Measurements from ENCODE around the gene PCDHGB7. TPM values are rescaled to one million over a fixed set of nuclear protein-coding genes. Genes with fewer than 3 reads are reported as not detected.
"Not testable (repeated sequence)": the region's sequence is repeated elsewhere in the genome, so short reads cannot be mapped to it uniquely, and the experiment has no call there.

Gene PCDHGB7
- total RNA-seq, 1 donor from 2014 or later, result 45.2 TPM

DNA sequence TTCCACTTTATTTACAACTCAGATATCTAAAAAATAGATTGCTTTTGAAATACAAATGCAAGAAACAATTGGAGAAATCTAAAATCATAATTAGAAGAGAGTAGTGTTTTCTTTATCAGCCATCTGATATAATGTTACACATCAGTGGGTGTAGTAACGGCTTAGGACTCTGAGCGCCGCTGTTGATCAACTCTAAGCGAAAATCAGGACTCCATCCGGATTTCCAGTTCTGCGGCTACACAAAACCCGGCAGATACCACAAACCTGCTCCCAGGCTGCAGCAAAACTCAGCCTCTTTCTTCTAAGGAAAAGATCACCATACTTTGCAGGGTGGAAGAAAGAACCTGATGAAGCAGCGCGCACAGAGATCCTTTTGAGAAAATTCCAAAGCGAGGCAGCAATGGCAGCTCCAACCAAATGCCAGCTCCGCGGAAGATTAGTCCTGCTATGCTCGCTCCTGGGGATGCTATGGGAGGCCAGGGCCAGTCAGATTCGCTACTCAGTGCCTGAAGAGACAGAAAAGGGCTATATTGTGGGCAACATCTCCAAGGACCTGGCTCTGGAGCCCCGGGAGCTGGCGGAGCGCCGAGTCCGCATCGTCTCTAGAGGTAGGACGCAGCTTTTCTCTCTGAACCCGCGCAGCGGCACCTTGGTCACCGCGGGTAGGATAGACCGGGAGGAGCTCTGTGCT, 14.8 kb upstream of the PCDHGB7 start, which contains the start of gene PCDHGA9:
PCDHGA9 (plus strand) TSS at position 226 of the 691 bp plus-strand sequence; CDS start at position 401, 175 bp downstream.
- no peak for DNase-seq (ENCODE audit: low spot score)
- Mint-ChIP-seq H3K27ac (ENCODE audit: unreplicated experiment) (no peak within 1 kb of the TSS), H3K36me3 (ENCODE audit: low read depth, unreplicated experiment) (peaks cover 40% of the 10 kb centered on the region)

DNA sequence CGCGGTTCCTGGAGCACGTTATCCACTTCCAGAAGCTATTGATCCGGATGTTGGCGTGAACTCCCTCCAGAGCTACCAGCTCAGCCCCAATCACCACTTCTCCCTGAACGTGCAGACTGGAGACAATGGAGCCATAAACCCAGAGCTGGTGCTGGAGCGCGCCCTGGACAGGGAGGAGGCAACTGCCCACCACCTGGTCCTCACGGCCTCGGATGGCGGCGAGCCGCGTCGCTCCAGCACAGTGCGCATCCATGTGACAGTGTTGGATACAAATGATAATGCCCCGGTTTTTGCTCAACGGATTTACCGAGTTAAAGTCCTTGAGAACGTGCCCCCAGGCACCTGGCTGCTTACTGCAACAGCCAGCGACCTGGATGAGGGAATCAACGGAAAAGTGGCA, 14.1 kb upstream of the PCDHGB7 start:
- H3K36me3 Mint-ChIP-seq (ENCODE audit: low read depth, unreplicated experiment), result peaks cover 44% of the 10 kb centered on the region

More for the DNA sequence above, 14.8 kb upstream of the PCDHGB7 start, which contains the start of gene PCDHGA9:
- peaks cover 7% of the 10 kb centered on the region for H3K4me1 Mint-ChIP-seq (ENCODE audit: unreplicated experiment)
- peaks cover 2% of the 10 kb centered on the region for H3K27me3 Mint-ChIP-seq (ENCODE audit: unreplicated experiment)
- peak within 1 kb of the TSS; percentile 26 for H3K4me3 Mint-ChIP-seq (ENCODE audit: unreplicated experiment)
- TF ChIP-seq, protein P1, sequence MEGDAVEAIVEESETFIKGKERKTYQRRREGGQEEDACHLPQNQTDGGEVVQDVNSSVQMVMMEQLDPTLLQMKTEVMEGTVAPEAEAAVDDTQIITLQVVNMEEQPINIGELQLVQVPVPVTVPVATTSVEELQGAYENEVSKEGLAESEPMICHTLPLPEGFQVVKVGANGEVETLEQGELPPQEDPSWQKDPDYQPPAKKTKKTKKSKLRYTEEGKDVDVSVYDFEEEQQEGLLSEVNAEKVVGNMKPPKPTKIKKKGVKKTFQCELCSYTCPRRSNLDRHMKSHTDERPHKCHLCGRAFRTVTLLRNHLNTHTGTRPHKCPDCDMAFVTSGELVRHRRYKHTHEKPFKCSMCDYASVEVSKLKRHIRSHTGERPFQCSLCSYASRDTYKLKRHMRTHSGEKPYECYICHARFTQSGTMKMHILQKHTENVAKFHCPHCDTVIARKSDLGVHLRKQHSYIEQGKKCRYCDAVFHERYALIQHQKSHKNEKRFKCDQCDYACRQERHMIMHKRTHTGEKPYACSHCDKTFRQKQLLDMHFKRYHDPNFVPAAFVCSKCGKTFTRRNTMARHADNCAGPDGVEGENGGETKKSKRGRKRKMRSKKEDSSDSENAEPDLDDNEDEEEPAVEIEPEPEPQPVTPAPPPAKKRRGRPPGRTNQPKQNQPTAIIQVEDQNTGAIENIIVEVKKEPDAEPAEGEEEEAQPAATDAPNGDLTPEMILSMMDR (IDR thresholded peaks at IDR 0.05; ENCODE audit: unreplicated experiment), result no peak
- H3K9me3 Mint-ChIP-seq (ENCODE audit: unreplicated experiment), result peaks cover 19% of the 10 kb centered on the region

DNA sequence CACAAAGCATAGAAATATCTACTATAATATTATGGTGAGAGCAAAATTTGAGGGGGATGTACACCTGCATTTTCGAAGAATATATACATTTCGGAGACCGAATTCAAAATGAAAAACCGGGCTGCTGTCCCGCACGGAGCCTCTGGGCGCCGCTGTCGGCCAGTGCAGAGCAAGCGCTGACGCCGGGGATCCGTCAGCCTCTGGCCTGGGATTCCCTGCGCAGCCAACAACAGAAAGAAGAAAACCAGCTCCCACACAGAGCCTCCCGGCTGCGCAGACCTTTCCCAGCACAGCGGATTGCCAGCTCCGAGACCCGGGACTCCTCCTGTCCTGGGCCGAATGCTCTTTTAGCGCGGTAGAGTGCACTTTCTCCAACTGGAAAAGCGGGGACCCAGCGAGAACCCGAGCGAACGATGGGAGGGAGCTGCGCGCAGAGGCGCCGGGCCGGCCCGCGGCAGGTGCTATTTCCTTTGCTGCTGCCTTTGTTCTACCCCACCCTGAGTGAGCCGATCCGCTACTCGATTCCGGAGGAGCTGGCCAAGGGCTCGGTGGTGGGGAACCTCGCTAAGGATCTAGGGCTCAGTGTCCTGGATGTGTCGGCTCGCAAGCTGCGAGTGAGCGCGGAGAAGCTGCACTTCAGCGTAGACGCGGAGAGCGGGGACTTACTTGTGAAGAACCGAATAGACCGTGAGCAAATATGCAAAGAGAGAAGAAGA, 9.5 kb upstream of the PCDHGB7 start, which contains the start of gene PCDHGB6:
PCDHGB6 (plus strand) TSS at position 232 of the 716 bp plus-strand sequence; CDS start at position 414, 182 bp downstream.
- TF ChIP-seq, protein P1 (IDR thresholded peaks at IDR 0.05; ENCODE audit: unreplicated experiment), result peak; percentile 89
- H3K4me1 Mint-ChIP-seq (ENCODE audit: unreplicated experiment), result peaks cover 24% of the 10 kb centered on the region
- H3K9me3 Mint-ChIP-seq (ENCODE audit: unreplicated experiment), result peaks cover 10% of the 10 kb centered on the region
- peaks cover 42% of the 10 kb centered on the region for H3K36me3 Mint-ChIP-seq (ENCODE audit: low read depth, unreplicated experiment)
- H3K4me3 Mint-ChIP-seq (ENCODE audit: unreplicated experiment), result peak within 1 kb of the TSS; percentile 97
- DNase-seq (ENCODE audit: low spot score), result peak; percentile 87
- H3K27ac Mint-ChIP-seq (ENCODE audit: unreplicated experiment), result peak within 1 kb of the TSS; percentile 93
- H3K27me3 Mint-ChIP-seq (ENCODE audit: unreplicated experiment), result not testable (repeated sequence)

More for the DNA sequence above, 14.1 kb upstream of the PCDHGB7 start:
- H3K27me3 Mint-ChIP-seq (ENCODE audit: unreplicated experiment), result peaks cover 2% of the 10 kb centered on the region
- TF ChIP-seq, protein P1 (IDR thresholded peaks at IDR 0.05; ENCODE audit: unreplicated experiment), result no peak
- DNase-seq (ENCODE audit: low spot score), result no peak
- peaks cover 19% of the 10 kb centered on the region for H3K9me3 Mint-ChIP-seq (ENCODE audit: unreplicated experiment)
- peaks cover 8% of the 10 kb centered on the region for H3K4me1 Mint-ChIP-seq (ENCODE audit: unreplicated experiment)
- peak overlapping the region; percentile 26 for H3K4me3 Mint-ChIP-seq (ENCODE audit: unreplicated experiment)
- no peak overlapping the region for H3K27ac Mint-ChIP-seq (ENCODE audit: unreplicated experiment)

DNA sequence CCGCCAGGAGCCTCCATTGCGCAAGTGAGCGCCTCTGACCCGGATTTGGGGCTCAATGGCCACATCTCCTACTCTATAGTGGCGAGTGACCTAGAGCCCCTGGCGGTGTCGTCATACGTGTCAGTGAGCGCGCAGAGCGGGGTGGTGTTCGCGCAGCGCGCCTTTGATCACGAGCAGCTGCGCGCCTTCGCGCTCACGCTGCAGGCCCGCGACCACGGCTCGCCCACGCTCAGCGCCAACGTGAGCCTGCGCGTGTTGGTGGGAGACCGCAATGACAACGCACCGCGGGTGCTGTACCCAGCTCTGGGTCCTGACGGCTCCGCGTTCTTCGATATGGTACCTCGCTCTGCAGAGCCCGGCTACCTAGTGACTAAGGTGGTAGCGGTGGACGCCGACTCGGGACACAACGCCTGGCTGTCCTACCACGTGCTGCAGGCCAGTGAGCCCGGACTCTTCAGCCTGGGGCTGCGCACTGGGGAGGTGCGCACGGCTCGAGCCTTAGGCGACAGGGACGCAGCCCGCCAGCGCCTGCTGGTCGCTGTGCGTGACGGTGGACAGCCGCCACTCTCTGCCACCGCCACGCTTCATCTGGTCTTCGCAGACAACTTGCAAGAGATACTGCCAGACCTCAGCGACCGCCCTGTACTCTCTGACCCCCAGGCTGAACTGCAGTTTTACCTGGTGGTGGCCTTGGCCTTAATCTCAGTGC, 7.7 kb upstream of the PCDHGB7 start:
- peaks cover 38% of the 10 kb centered on the region for H3K4me1 Mint-ChIP-seq (ENCODE audit: unreplicated experiment)
- peaks cover 8% of the 10 kb centered on the region for H3K27me3 Mint-ChIP-seq (ENCODE audit: unreplicated experiment)
- no peak for DNase-seq (ENCODE audit: low spot score)
- H3K36me3 Mint-ChIP-seq (ENCODE audit: low read depth, unreplicated experiment), result peaks cover 48% of the 10 kb centered on the region
- TF ChIP-seq, protein P1 (IDR thresholded peaks at IDR 0.05; ENCODE audit: unreplicated experiment), result no peak
- no peak overlapping the region for H3K27ac Mint-ChIP-seq (ENCODE audit: unreplicated experiment)
- peak overlapping the region; percentile 97 for H3K4me3 Mint-ChIP-seq (ENCODE audit: unreplicated experiment)
- H3K9me3 Mint-ChIP-seq (ENCODE audit: unreplicated experiment), result peaks cover 15% of the 10 kb centered on the region
